GM12892 (cell line): ENCODE measurements around the gene OSTN.

Experiments
- POLR2A ChIP-seq: IDR thresholded peaks from 2 replicates; pipeline ENCODE4 v1.6.1; 2011; ENCODE audit warnings: low read depth, low read length, control low read depth
- POLR2AphosphoS5 ChIP-seq: IDR thresholded peaks from 2 replicates; pipeline ENCODE4 v1.6.1; 2011; ENCODE audit warnings: low read depth, low read length, control low read depth
- TAF1 ChIP-seq: IDR thresholded peaks from 2 replicates; pipeline ENCODE4 v1.6.1; 2011; ENCODE audit warnings: low read depth, mild to moderate bottlenecking, control low read depth, low read length, borderline replicate concordance

- TF ChIP-seq POLR2A (no peak), POLR2AphosphoS5 (no peak), TAF1 (no peak)
These were observed 81.8 kb downstream of the OSTN start for GRCh38 chr3:191280882-191281281.
